GM20000 (cell line): ENCODE results near the gene GLP2R.
A peak's percentile ranks its signal among the peaks of the same experiment; 100 is the strongest.

ENCODE experiments used
- DNase-seq: peaks from one replicate; pipeline ENCODE4 v3.0.0; 2012; ENCODE audit warnings: low spot score
- CTCF ChIP-seq: IDR thresholded peaks from 2 replicates; pipeline ENCODE4 v1.5.1; 2012; ENCODE audit warnings: mild to moderate bottlenecking, control low read depth; ENCODE audit errors: extremely low read depth, missing control alignments

GLP2R gene

GRCh38 chr17:9814337-9814945 is 11.3 kb upstream of the GLP2R start:
- TF ChIP-seq CTCF: no peak

GRCh38 chr17:9816472-9816871 is 9.3 kb upstream of the GLP2R start:
- TF ChIP-seq CTCF: no peak
- no peak for DNase-seq

More at GRCh38 chr17:9814337-9814945, 11.3 kb upstream of the GLP2R start:
- no peak for DNase-seq

GRCh38 chr17:9817086-9817485 is 8.6 kb upstream of the GLP2R start:
- DNase-seq: no peak
- no peak for TF ChIP-seq CTCF

GRCh38 chr17:9818760-9819159 is 7.0 kb upstream of the GLP2R start:
- DNase-seq: no peak
- no peak for TF ChIP-seq CTCF

GRCh38 chr17:9820448-9820847 is 5.3 kb upstream of the GLP2R start:
- no peak for TF ChIP-seq CTCF
- DNase-seq: no peak

GRCh38 chr17:9821921-9822320 is 3.8 kb upstream of the GLP2R start, which contains the start of gene GSG1L2:
Gene GSG1L2, minus strand, starts transcription at chr17:9822079. Its CDS starts 8 bp downstream, at chr17:9822071.
- DNase-seq: no peak
- TF ChIP-seq CTCF: no peak

- no peak for DNase-seq
- TF ChIP-seq CTCF: peak; percentile 13
Observed at GRCh38 chr17:9824094-9824493, 1.6 kb upstream of the GLP2R start.
